ENCODE measurements around the gene MRPL52. TPM values are rescaled to one million over a fixed set of nuclear protein-coding genes. Genes with fewer than 3 reads are reported as not detected.
A peak's percentile ranks its signal among the peaks of the same experiment; 100 is the strongest.

Gene MRPL52
- total RNA-seq, 2 donors from 2014 or later = 17.3 to 65.0 TPM

GRCh38 chr14:22812744-22813143 lies 16.9 kb upstream of the MRPL52 start:
- Histone ChIP-seq H3K9me3 (no peaks in the 10 kb centered on the region), H3K27ac (no peak overlapping the region), H3K36me3 (no peaks in the 10 kb centered on the region), H3K4me3 (no peak overlapping the region), H3K4me1 (ENCODE audit: control insufficient read depth in 1 of 2, low read depth in 2 of 2) (peaks cover 0 to 4% of the 10 kb centered on the region in 2 donors), H3K27me3 (replicated peaks; ENCODE audit: insufficient read depth) (no peaks in the 10 kb centered on the region)
- no peak for TF ChIP-seq CTCF (IDR thresholded peaks at IDR 0.05)
- DNase-seq (ENCODE audit: low spot score) (no peak), ATAC-seq (ENCODE audit: insufficient number of reproducible peaks, low FRiP score, low read depth) (no peak)

- Histone ChIP-seq H3K9me3 (no peaks in the 10 kb centered on the region), H3K4me1 (ENCODE audit: control insufficient read depth in 1 of 2, low read depth in 2 of 2) (peaks cover under 1 to 8% of the 10 kb centered on the region in 2 donors), H3K36me3 (no peaks in the 10 kb centered on the region), H3K27ac (no peak overlapping the region), H3K4me3 (no peak overlapping the region), H3K27me3 (replicated peaks; ENCODE audit: insufficient read depth) (no peaks in the 10 kb centered on the region)
- no peak for TF ChIP-seq CTCF (IDR thresholded peaks at IDR 0.05)
- ATAC-seq (ENCODE audit: insufficient number of reproducible peaks, low FRiP score, low read depth) = no peak
- DNase-seq (ENCODE audit: low spot score) = no peak
Measured at GRCh38 chr14:22813145-22813544, 16.5 kb upstream of the MRPL52 start.

- Histone ChIP-seq H3K4me3 (peak overlapping the region; percentile 48), H3K36me3 (no peaks in the 10 kb centered on the region), H3K27me3 (replicated peaks; ENCODE audit: insufficient read depth) (no peaks in the 10 kb centered on the region), H3K4me1 (ENCODE audit: control insufficient read depth in 1 of 2, low read depth in 2 of 2) (peaks cover 7 to 20% of the 10 kb centered on the region in 2 donors), H3K27ac (no peak overlapping the region), H3K9me3 (no peaks in the 10 kb centered on the region)
- TF ChIP-seq CTCF (IDR thresholded peaks at IDR 0.05) = no peak
- DNase-seq (ENCODE audit: low spot score) (no peak), ATAC-seq (ENCODE audit: insufficient number of reproducible peaks, low FRiP score, low read depth) (no peak)
Measured at GRCh38 chr14:22814373-22814772, 15.3 kb upstream of the MRPL52 start.

GRCh38 chr14:22814941-22815713 lies 14.6 kb upstream of the MRPL52 start, which contains the start of gene SLC7A7:
Gene SLC7A7 (minus strand): TSS chr14:22815435. CDS start chr14:22813398, 2,037 bp downstream.
- Histone ChIP-seq H3K27ac (peak within 1 kb of the TSS; percentile 2 to 61), H3K27me3 (replicated peaks; ENCODE audit: insufficient read depth) (no peaks in the 10 kb centered on the region), H3K4me1 (ENCODE audit: control insufficient read depth in 1 of 2, low read depth in 2 of 2) (peaks cover 9 to 27% of the 10 kb centered on the region in 2 donors), H3K9me3 (no peaks in the 10 kb centered on the region), H3K4me3 (peak within 1 kb of the TSS; percentile 48), H3K36me3 (no peaks in the 10 kb centered on the region)
- ATAC-seq (ENCODE audit: insufficient number of reproducible peaks, low FRiP score, low read depth) (no peak), DNase-seq (ENCODE audit: low spot score) (no peak)
- TF ChIP-seq CTCF (IDR thresholded peaks at IDR 0.05) = no peak

- peak overlapping the region; percentile 90 to 91 for H3K27ac ChIP-seq
- H3K27me3 ChIP-seq (replicated peaks; ENCODE audit: insufficient read depth) = no peaks in the 10 kb centered on the region
- H3K4me3 ChIP-seq = peak overlapping the region; percentile 66
- H3K9me3 ChIP-seq = no peaks in the 10 kb centered on the region
- peaks cover 9 to 41% of the 10 kb centered on the region in 2 donors for H3K4me1 ChIP-seq (ENCODE audit: control insufficient read depth in 1 of 2, low read depth in 2 of 2)
- no peak for DNase-seq (ENCODE audit: low spot score)
- ATAC-seq (ENCODE audit: insufficient number of reproducible peaks, low FRiP score, low read depth) = peak; percentile 22
- no peaks in the 10 kb centered on the region for H3K36me3 ChIP-seq
- no peak for TF ChIP-seq CTCF (IDR thresholded peaks at IDR 0.05)
Measured at GRCh38 chr14:22819151-22819988, 10.3 kb upstream of the MRPL52 start.

Data from thoracic aorta (tissue), 2 donors.